NCI-H510A treated with DMSO at 0.1 percent for 48 hours (cell line): ENCODE data around the gene GMDS.

Source experiments
- DNase-seq: peaks from one replicate; lab custom pipeline; 2025; lab: John Stamatoyannopoulos, UW

Gene GMDS

DNA sequence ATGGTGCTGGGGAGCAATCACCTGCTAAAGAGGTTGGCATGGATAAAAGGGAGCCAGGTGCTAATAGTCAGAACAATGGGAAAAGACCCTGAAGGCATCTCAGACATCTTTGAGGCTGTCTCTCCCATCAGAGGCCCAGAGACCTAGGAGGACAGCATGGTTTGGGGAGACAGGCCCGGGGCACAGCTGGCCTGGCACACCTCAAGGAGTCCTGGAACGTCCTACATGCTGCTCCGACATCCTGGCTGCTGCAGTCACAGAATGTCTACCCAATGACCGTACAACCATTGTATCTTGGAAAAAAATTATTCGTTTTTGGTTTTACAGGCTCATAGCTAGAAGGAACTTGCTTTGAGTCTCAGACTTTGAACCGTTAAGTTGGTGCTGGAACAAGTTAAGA, 4.4 kb downstream of the GMDS start:
- no peak for DNase-seq

DNA sequence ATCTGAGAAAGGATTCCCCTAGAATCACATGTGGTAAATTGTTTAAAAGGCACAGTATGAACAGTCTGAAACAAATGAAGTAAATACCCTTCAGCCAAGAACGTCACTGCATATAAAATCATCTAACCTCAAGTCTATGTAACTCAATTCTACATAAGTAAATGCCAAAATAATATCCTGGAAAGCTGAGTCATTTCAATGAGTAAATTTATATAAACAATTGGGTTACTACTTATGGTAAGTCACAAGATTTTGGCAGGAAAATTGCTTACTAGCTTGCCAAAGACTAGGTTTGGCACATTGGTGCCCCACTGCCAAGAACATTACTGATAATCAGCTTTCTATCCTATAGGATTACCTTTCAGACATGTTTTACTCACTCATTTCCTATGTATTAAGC, 8.4 kb downstream of the GMDS start:
- no peak for DNase-seq

DNA sequence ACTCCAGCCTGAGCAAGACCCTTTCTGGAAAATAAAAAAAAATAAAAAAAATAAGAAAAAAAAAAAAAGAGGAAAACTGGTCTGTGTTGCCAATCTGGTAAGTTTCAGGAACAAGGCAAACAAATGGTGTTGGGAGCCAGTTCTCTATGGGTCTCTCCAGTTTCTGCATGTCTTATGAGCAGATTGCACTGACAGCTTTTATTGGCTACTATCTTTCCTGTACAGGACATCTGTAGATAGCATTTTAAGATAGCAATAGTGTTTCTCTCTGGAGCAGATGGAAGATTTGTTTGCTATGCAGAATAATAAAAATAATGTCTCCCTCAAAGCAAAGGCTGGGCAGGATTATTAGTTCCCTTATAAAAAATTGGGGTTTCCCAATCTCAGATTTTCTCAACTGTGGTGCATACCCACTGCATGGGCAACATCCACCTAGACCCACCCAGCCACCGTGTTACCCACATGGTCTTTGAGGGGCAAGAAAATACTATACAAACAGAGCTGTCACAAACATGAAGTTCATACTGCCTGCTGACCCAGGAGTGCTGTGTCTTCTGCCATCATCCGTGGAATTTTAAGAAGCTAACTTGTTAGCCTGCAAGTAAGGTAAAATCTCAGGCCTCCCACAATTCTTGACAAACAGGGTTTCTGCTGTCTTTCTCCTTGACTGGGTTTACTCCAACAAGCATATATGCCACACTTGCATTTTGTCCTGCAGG, 9.5 kb downstream of the GMDS start:
- DNase-seq: no peak

DNA sequence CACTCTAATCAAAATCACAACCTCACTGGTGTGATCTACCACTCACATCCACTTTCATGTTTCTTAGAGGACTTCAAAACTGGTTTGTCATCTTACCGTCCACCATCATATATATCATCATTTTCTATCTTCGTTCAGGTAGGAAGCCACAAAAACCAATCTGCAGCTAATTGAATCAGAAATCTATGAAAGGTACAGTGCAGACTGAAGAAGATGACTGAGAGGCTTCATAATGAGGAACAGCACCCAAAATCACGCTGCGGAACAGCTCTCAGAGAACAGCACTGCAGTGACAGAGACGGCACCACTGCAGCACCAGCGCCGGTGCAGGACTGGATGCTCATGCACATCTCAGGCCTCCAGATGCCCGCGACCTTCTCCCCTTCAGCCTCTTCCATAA, 13.0 kb downstream of the GMDS start:
- no peak for DNase-seq

DNA sequence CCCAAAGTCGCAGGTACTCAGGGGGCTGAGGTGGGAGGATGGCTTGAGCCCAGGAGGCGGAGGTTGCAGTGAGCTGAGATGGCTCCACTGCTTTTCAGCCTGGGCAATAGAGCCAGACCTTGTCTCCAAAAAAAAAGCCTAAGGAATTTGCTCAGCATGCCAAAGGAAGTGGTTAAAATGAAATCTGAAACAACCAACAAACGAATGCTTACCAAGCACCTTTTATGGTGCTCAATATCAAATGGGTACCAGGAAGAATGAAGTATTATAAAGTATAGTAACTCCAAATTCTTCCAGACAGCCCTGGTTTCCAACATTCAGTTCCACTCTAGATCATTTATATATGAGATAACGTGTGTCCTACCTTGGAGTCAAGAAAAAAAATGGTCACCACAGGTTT, 14.0 kb downstream of the GMDS start:
- DNase-seq: no peak

DNA sequence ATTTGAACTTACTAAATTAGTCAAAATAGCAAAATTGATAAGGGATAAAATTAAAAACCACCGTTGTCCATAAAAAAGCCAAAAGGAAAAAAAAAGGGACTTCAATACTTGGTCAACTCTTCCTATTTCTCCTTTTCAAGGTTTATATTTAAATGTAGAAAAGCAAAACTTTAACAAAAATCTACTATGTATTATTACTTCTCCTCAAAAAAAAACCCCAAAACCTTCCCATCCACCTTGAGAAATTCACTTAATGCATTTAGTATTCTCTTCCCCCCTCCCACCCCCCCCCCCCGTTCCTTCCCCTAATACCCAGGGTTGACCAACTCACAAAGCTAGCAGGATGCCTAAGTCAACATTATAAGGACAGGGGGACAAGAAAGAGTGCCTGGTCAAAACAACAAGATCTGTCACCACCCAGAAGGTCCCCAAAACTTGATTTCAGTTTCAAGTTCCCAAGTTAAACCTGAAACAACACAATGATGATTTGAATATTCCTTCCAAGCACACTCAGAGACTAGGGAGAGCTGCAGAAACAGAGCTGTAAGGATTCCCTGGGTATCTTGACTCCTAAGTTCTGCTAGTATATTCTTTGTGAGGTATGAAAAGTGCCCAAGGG, 14.6 kb downstream of the GMDS start:
- DNase-seq: no peak

DNA sequence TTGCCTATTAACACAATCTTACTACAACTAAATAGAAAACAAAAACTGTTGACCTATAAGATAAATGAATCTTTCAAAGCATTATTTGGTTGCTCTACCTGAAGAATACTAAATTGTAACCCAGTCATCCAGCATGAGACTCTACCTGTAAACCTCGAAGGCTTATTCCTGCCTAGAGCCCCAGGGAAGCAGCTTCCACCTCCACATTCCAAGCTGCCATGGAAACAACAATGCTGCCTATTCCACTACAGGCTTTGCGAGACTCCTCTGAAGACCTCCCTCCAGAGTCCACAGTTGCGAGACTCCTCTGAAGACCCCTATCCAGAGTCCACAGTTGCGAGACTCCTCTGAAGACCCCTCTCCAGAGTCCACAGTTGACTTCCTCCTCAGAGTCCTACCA, 15.7 kb downstream of the GMDS start:
- DNase-seq: no peak

DNA sequence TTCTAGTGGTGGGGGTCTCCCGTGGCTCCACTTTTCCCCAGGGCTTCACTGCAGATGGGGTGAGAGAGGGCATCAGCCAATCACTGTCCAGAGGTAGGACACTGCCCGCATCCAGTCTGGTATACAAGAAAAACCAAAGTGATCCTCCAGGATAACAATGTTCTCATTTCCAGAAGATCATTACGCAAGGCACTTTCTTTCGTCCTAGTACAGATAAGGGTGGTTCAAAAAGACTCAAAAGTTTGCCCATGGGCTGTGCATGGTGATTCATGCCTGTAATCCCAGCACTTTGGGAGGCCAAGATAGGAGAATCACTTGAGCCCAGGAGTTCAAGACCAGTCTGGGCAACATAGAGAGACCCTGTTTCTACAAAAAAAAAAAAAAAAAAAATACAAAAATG, 16.4 kb downstream of the GMDS start:
- DNase-seq: no peak

DNA sequence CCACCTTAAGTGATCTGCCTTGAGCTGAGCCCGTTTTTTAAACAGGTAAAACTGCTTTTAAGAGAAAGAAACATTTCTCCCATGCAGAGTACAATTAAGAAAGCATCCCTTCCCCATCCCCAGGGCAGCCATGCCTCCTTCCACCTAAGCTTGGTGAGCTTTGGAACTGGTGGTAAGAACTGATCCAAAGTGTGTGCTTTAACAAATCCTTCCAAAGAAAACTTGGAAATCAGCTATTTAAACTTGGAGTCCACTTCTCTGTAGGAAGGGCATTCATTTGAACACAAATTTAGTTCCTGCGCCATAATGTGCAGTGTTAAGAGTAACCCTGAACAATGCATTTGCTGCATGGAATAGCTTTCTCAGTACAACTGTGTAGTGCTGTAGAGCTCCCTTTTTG, 17.0 kb downstream of the GMDS start:
- DNase-seq: no peak

DNA sequence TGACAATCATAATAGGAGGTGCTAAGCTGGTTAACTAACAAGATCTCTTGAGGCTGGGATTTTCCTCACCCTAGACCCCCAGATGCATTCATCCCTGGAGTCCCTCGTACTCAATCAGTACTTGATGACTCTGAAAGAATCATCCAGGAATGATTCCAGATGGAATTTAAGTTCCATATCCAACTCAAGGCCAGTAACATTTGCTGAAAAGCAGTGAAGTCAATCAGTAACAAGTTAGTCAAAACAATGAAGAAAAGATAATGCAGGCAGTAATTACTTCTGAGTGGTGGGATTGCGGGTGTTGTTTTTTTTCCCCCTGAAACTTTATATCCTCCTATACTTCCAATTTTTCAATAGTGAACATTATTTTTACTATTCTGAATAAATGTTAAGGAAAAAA, 18.6 kb downstream of the GMDS start:
- no peak for DNase-seq

DNA sequence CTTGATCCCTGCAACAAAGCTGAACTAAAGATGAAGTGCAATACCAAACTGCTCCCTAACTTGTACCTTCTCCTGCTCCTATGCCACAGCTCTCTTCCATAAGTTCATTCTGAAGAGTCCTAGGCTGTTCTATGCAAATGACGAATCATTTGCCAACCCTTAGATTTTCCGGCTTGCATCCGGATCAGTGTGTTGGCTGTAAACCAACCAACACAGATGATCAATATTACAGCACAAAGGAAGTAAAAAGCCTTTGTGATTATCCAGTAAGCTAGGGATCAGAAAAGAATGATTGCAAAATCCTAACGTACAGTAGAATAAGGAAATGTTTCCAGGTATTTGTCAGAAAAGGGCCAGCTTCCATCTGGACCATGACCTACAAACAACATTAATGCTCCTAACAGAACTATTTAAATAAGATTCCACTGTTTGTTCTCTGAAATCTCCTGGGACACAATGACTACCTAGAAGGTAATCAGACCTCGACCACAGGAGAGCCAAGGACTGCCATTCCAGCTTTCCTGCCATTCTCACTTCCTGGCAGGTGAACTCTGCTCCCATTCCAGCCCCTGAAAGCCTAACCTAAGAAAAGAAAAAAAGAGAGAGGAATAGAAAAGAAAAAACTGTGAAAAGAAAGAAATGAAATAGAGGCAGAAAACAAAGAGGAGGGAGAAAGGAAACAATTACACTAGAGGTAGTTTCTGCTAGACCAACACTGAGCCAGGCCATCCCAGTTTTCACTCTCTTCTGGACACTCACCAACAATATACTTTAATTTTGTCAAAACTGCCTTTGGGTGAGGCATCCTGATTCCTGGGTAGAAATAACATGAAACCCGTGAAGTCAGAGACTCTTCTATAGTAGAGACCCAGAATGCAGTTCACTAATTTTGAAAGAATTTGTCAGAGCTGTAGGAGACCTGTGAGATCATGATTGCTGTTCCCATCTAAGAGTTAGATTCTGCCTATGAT, 19.7 kb downstream of the GMDS start:
- DNase-seq: no peak

DNA sequence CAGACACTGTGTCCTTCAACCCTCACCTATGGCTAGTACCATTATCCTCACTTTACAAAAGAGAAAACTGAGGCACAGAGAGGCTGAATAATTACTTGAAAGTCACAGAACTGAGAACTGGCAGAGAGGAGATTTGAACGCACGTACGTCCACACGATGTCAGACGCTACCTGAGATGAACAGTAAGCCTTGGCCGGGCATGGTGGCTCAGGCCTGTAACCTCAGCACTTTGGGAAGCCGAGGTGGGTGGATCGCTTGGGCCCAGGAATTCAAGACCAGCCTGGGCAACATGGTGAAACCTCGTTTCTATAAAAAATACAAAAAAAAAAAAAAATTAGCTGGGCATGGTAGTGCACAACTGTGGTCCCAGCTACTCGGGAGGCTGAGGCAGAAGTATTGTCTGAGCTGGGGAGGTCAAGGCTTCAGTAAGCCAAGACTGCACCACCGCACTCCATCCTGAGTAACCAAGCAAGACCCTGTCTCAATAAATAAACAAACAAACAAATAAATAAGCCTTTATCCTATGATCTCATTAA, 20.5 kb downstream of the GMDS start:
- no peak for DNase-seq

DNA sequence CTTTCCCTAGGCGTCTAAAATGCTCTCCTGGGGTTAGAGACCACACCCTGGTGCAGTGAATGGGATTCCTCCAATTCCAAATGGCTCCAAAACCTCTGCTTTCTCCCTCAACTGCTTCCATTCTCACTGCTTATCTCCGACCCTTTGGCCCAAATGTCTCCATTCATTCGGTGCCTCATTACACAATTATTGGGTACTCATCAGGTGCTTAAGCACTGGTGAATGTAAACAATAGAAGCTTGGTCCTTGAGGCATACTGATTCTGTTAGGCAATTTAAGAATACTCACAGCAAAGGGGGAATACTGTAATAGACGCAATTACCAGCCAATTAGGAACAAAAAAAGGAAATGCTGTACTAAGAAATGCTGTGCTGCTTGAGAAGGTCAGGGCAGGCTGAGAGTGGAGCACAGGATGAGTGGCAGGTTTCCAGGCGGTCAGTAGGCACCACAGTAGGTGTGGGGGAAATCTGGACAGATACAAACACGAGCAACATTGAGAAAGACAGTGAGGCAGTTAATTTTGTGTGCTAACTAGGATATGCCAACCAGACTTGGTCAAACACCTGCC, 23.0 kb downstream of the GMDS start:
- DNase-seq: no peak

DNA sequence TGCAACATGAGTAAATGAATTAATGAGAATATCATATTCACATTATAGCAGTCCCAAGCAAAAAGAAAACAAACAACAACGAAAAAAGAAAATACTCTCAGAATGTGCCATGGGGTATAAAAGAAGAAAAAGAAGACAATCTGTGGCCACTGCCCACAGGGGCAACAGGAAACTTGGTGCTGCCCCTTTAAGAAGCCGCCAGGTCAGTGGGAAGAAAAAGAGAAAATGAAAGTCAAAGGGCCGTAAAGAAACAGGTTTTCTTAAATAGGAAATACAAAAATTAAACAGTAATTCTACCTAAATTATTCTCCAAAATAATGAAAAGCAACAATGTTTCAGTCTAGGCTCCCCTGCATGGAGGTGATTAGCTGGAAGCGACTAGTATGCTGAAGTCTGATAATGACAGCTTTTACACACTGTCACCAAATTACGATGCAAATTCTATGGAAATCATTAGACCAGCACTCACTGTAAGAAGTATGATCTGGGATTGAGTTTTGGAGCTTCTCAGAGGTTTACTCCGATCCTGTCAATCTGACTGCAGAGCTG, 23.6 kb downstream of the GMDS start:
- DNase-seq: no peak

DNA sequence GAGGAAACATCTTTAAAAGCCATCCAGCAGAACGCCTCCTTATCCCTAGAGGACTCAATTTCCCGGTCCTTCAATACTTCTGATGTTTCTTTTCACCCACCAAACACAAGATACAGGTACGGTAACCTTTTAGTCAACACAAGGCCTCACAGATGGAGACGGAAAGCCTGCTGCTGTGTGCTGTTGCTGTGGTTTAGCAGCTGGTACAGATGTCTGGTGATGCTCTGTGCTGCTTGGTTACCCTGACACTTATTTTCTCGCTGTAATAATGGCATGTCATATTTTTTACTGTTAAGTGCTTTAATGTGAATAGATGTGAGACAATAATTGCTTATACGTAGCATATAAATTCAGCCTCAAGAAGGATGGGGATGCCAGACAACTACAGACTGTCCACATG, 25.3 kb downstream of the GMDS start:
- DNase-seq: no peak

DNA sequence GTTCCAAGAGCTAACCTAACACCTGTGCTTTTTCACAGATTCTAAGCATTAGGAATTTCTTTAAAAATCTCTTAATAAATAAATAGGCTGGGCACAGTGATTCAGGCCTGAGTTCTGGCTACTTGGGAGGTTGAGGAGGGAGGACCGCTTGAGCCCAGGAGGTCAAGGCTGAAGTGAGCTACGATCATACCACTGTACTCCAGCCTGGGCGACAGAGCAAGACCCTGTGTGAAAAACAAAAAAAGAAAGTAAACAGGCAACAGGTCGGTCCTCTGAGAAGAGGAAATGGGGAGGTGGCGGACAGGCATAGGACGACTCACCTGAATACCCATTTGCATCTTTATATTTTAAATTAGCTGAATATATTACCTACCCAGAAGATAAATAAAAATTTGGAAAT, 26.5 kb downstream of the GMDS start:
- DNase-seq: no peak

DNA sequence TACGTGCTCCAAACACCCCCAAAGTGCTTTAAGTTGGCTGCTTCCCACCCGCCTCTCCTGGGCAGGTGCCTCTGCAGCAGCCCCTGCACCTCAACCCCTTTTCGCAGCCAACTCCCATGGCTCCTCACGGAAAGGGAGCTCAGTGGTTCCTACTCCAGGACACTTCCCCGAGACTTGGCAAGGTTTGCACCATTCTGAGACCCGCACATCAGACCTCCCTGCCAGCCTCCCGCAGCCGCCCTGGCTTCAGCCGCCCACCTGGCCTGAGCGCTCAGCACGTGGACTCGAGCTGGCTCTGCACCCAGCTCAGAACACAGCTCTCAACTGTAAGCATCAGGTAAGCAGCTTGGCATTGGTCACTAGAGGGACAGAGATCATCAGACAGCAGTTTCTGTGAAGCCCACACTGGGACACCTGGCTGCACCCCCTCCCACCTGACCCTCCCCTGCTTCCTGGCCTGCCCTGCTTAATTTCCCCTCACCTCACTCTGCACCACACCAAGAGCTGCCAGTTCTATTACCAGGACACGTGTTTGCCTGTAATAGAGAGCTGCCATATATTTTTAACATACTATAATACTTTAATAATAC, 28.5 kb downstream of the GMDS start:
- no peak for DNase-seq

DNA sequence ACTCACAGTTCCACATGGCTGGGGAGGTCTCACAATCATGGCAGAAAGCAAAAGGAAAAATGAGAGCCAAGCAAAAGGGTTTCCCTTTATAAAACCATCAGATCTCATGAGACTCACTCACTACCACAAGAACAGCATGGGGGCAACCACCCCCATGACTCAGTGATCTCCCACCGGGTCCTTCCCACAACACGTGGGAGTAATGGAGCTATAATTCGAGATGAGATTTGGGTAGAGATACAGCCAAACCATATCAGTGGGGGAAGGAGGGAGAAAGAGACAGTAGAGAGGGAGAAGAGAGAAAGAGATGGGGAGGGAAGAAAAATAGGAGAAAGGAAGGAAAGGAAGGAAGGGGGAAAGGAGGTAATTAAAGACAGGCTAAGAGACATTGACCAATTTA, 30.1 kb downstream of the GMDS start:
- no peak for DNase-seq

DNA sequence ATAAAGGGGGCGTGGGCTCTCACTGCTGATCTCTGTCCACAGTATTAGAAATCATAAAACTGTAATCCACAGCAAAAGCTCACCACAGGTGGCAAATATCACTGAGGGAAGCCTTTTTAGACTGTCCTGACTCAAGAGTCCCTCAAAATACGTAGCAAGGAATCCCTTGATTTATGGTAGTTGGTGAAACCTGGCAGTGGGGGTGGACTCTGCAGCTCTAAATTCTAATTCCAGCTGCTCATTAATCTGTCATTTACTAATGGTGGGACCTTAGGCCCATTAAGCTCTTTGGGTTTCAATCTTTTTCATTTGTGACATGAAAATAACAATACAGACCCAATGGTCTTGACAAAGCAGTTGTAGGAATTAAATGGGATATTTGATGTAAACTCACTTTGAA, 32.3 kb downstream of the GMDS start:
- DNase-seq: no peak

DNA sequence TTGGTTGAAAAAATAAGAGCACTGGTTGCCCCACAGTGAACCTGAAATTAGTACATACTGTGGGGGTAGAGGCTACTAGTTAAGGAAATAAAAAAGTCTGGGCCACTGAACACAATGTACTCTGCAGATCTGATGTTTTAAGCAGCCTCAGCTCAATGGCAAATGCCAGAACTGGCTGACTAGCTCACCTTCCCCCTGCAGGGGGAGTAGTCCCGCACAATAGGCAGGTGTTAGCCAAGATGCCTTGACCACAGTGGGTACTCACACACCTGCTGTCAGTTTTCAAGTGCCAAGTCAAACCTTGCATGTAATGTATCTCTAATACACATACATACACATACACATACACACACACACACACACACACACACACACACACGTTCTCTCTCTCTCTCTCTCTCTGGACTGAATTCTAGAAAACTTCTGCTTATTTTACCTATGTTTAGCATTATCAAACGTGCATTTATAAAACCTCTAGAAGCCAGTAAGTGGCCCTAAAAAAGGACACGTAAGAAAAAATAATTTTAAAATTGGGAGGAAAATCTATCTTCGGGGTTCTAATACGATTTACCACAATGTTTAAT, 36.1 kb downstream of the GMDS start:
- DNase-seq: peak; percentile 40

DNA sequence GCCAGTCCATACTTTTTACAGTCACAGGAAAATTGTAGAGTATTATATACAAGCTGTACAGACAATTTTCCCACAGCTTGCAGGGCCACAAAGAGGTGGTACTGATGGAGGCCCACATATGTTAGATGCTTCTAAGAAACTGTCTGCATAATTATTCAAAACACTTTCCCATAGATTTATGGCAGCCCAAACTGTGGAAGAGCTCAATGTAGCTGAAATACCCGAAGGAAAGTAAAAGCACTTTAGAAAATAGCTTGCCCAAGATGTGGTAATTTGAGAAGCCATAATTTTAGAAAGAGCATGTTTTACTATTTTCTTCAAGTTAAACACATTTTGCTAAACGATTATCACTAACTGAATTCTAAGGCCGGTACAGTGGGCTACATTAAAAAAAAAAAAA, 36.9 kb downstream of the GMDS start:
- DNase-seq: no peak
